WTC11 (cell line): ENCODE data around the gene MRPL10. TPM values are rescaled to one million over a fixed set of nuclear protein-coding genes. Genes with fewer than 3 reads are reported as not detected.

Experiments
- ATAC-seq: fragments of 200-7000 bp; cut with Tn5 transposase; 2 replicates; pipeline ENCODE4 v1.10.0; 2021; ENCODE audit warnings: mild to moderate bottlenecking, moderate library complexity
- CTCF ChIA-PET: fragments of 300-600 bp; sonication (Branson Sonifier 250); formaldehyde crosslinking; loops from one replicate; lab custom pipeline; 2021; ENCODE audit warnings: antibody characterized with exemption; lab: Charles Lee
- POLR2A ChIA-PET: fragments of 350-600 bp; sonication (Branson Sonifier 250); formaldehyde crosslinking; loops from one replicate; lab custom pipeline; 2021; ENCODE audit warnings: antibody characterized with exemption; lab: Charles Lee
- DNase-seq: peaks from one replicate; pipeline ENCODE4 v3.0.0; 2021; ENCODE audit warnings: low spot score
- H3K27ac Mint-ChIP-seq: 2 replicates; pipeline ENCODE4 v1.8.0; 2021; ENCODE audit warnings: mixed read lengths
- H3K27me3 Mint-ChIP-seq: 2 replicates; pipeline ENCODE4 v1.8.0; 2021; ENCODE audit warnings: low read depth, mild to moderate bottlenecking, moderate library complexity, mixed read lengths
- H3K36me3 Mint-ChIP-seq: 2 replicates; pipeline ENCODE4 v1.8.0; 2021; ENCODE audit warnings: mixed read lengths
- H3K4me1 Mint-ChIP-seq: 2 replicates; pipeline ENCODE4 v1.8.0; 2022; ENCODE audit warnings: mixed read lengths
- H3K4me3 Mint-ChIP-seq: 2 replicates; pipeline ENCODE4 v1.8.0; 2021; ENCODE audit warnings: mild to moderate bottlenecking, moderate library complexity, mixed read lengths
- H3K9me3 Mint-ChIP-seq: 2 replicates; pipeline ENCODE4 v1.8.0; 2021; ENCODE audit warnings: mixed read lengths
- CREM ChIP-seq: sonication (generic); formaldehyde crosslinking; IDR thresholded peaks from 2 replicates; pipeline ENCODE4 v1.8.1; 2022; ENCODE audit warnings: mild to moderate bottlenecking, missing genetic modification reagents, moderate library complexity
- EMX1 ChIP-seq: fragments of 250-450 bp; sonication (Bioruptor Pico); IDR thresholded peaks from 2 replicates; pipeline ENCODE4 v1.8.0; 2021; ENCODE audit warnings: mild to moderate bottlenecking
- JAZF1 ChIP-seq: fragments of 250-450 bp; sonication (Bioruptor Pico); IDR thresholded peaks from 2 replicates; pipeline ENCODE4 v1.9.0; 2021; ENCODE audit warnings: moderate library complexity, mild to moderate bottlenecking, inconsistent platforms
- ZBTB21 ChIP-seq: sonication (generic); formaldehyde crosslinking; IDR thresholded peaks from 2 replicates; pipeline ENCODE4 v1.8.1; 2023; ENCODE audit warnings: mild to moderate bottlenecking, missing genetic modification reagents, borderline replicate concordance
- ZNF423 ChIP-seq: fragments of 250-450 bp; sonication (Bioruptor Pico); IDR thresholded peaks from 2 replicates; pipeline ENCODE4 v2.1.2; 2022; ENCODE audit warnings: mild to moderate bottlenecking, moderate library complexity
- total RNA-seq: library from RNA; stranded (reverse); gene quantifications from 3 replicates; pipeline ENCODE4 v1.2.3, GENCODE V29; 2021
- TF ChIP-seq, protein P1 (sequence below): fragments of 250-450 bp; sonication (Bioruptor Pico); conservative IDR thresholded peaks from 2 replicates; pipeline ENCODE4 v1.9.0; 2021; ENCODE audit warnings: mild to moderate bottlenecking
- TF ChIP-seq, protein P2 (sequence below): sonication (generic); formaldehyde crosslinking; IDR thresholded peaks from 2 replicates; pipeline ENCODE4 v1.8.1; 2022; ENCODE audit warnings: mild to moderate bottlenecking, moderate library complexity, missing genetic modification reagents
- TF ChIP-seq, protein P3 (sequence below): sonication (generic); formaldehyde crosslinking; IDR thresholded peaks from 2 replicates; pipeline ENCODE4 v1.8.1; 2022; ENCODE audit warnings: missing genetic modification reagents, borderline replicate concordance
- TF ChIP-seq, protein P4 (sequence below): sonication (generic); formaldehyde crosslinking; IDR thresholded peaks from 2 replicates; pipeline ENCODE4 v1.8.0; 2023; ENCODE audit warnings: missing genetic modification reagents, mild to moderate bottlenecking, borderline replicate concordance
- TF ChIP-seq, protein P5 (sequence below): fragments of 250-450 bp; sonication (Bioruptor Pico); IDR thresholded peaks from 2 replicates; pipeline ENCODE4 v2.1.2; 2022; ENCODE audit warnings: mild to moderate bottlenecking, moderate library complexity
- TF ChIP-seq, protein P6 (sequence below): sonication (generic); formaldehyde crosslinking; IDR thresholded peaks from 2 replicates; pipeline ENCODE4 v1.8.1; 2023; ENCODE audit warnings: mild to moderate bottlenecking, moderate library complexity, missing genetic modification reagents
- TF ChIP-seq, protein P7 (sequence below): sonication (generic); formaldehyde crosslinking; IDR thresholded peaks from 2 replicates; pipeline ENCODE4 v1.8.0; 2023; ENCODE audit warnings: mild to moderate bottlenecking, missing genetic modification reagents

MRPL10 gene
- total RNA-seq, 1 experiment from 2014 or later, result 80.1 TPM

DNA sequence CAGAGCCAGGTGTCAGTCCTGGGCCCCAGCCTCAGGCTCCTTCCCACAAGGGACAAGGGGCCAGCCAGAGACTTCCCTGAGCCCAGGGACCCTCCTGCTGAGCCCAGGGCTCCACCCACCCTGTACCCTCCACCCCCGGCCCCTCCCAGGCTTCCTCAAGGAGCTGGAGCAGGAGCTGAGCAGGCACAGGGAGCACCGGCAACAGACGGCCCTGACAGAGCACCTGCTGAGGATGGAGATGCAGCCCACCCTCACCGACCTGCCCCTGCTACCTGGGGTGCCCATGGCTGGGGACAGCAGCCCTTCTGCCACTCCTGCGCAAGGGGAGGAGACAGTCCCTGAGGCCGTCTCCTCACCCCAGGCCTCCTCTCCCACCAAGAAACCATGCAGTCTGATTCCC is 5.3 kb upstream of the MRPL10 start (continued):
- no peak for TF ChIP-seq ZNF423 (CRISPR knock-in tag)
- TF ChIP-seq, protein P1, sequence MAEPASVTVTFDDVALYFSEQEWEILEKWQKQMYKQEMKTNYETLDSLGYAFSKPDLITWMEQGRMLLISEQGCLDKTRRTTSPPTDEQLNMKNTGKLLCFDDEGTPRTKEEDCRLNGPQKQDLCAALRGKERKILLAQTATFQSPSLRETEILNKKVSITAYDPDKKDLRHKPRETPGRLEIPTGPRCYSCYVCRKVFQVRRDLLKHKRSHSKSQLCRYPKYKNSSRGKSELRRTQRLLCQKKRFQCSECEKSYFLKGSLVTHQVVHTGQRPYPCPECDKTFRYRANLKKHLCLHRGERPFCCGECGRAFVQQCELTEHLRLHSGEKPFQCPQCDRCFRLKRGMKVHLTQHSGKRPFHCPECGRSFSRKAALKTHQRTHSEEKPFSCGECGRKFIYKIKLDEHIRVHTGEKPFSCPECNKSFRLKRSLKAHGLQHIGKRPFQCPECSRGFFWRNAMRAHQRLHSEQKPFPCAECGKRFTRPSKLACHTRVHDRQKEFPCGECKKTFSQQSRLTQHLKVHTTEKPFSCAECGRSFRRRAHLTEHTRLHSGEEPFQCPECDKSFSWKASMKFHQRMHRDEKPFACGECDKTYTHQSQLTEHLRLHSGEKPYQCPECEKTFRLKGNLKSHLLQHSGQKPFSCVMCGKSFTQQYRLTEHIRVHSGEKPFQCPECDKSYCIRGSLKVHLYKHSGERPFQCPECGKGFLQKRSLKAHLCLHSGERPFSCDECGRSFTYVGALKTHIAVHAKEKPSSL (CRISPR knock-in tag), result no peak

DNA sequence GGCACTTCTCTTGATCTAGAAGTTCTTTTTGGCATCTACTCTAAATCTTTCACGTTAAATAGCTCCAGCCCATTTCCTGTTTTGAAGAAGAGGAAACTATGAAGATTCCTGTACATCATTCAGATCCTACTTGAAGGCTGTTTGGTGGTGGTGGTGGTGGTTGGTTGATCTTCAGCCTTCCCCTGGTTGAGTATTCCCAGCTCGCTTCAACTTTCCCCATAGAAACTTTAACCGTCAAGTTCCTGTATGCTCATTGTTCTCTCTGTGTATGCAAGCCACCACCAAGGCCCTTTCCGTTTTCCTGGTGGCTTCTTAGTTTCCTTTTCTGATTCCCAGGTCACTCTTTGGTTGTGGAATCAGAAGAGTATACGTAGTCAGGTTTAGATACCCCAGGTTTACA is 3.4 kb upstream of the MRPL10 start:
- Mint-ChIP-seq H3K27ac (no peak overlapping the region), H3K4me3 (no peak overlapping the region), H3K4me1 (peaks cover 12% of the 10 kb centered on the region), H3K36me3 (no peaks in the 10 kb centered on the region; the same call in 1 of the 2 replicates), H3K9me3 (no peaks in the 10 kb centered on the region), H3K27me3 (no peaks in the 10 kb centered on the region)
- CTCF ChIA-PET, result interaction anchor here (2.9 to 19.3 kb wide), 2 partner anchors 13 to 52 kb away, joined by 12 to 1122 read pairs; partner anchors contain the start of gene SP2
- POLR2A ChIA-PET, result no interaction called here
- DNase-seq (no peak), ATAC-seq (no peak)
- TF ChIP-seq, protein P2, sequence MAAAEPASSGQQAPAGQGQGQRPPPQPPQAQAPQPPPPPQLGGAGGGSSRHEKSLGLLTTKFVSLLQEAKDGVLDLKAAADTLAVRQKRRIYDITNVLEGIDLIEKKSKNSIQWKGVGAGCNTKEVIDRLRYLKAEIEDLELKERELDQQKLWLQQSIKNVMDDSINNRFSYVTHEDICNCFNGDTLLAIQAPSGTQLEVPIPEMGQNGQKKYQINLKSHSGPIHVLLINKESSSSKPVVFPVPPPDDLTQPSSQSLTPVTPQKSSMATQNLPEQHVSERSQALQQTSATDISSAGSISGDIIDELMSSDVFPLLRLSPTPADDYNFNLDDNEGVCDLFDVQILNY (CRISPR knock-in tag), result no peak
- TF ChIP-seq CREM (CRISPR knock-in tag) (no peak), ZBTB21 (no peak), EMX1 (CRISPR knock-in tag) (no peak)
- TF ChIP-seq, protein P3, sequence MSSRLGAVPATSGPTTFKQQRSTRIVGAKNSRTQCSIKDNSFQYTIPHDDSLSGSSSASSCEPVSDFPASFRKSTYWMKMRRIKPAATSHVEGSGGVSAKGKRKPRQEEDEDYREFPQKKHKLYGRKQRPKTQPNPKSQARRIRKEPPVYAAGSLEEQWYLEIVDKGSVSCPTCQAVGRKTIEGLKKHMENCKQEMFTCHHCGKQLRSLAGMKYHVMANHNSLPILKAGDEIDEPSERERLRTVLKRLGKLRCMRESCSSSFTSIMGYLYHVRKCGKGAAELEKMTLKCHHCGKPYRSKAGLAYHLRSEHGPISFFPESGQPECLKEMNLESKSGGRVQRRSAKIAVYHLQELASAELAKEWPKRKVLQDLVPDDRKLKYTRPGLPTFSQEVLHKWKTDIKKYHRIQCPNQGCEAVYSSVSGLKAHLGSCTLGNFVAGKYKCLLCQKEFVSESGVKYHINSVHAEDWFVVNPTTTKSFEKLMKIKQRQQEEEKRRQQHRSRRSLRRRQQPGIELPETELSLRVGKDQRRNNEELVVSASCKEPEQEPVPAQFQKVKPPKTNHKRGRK, result no peak
- TF ChIP-seq, protein P4, sequence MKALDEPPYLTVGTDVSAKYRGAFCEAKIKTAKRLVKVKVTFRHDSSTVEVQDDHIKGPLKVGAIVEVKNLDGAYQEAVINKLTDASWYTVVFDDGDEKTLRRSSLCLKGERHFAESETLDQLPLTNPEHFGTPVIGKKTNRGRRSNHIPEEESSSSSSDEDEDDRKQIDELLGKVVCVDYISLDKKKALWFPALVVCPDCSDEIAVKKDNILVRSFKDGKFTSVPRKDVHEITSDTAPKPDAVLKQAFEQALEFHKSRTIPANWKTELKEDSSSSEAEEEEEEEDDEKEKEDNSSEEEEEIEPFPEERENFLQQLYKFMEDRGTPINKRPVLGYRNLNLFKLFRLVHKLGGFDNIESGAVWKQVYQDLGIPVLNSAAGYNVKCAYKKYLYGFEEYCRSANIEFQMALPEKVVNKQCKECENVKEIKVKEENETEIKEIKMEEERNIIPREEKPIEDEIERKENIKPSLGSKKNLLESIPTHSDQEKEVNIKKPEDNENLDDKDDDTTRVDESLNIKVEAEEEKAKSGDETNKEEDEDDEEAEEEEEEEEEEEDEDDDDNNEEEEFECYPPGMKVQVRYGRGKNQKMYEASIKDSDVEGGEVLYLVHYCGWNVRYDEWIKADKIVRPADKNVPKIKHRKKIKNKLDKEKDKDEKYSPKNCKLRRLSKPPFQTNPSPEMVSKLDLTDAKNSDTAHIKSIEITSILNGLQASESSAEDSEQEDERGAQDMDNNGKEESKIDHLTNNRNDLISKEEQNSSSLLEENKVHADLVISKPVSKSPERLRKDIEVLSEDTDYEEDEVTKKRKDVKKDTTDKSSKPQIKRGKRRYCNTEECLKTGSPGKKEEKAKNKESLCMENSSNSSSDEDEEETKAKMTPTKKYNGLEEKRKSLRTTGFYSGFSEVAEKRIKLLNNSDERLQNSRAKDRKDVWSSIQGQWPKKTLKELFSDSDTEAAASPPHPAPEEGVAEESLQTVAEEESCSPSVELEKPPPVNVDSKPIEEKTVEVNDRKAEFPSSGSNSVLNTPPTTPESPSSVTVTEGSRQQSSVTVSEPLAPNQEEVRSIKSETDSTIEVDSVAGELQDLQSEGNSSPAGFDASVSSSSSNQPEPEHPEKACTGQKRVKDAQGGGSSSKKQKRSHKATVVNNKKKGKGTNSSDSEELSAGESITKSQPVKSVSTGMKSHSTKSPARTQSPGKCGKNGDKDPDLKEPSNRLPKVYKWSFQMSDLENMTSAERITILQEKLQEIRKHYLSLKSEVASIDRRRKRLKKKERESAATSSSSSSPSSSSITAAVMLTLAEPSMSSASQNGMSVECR, result no peak
- TF ChIP-seq, protein P5, sequence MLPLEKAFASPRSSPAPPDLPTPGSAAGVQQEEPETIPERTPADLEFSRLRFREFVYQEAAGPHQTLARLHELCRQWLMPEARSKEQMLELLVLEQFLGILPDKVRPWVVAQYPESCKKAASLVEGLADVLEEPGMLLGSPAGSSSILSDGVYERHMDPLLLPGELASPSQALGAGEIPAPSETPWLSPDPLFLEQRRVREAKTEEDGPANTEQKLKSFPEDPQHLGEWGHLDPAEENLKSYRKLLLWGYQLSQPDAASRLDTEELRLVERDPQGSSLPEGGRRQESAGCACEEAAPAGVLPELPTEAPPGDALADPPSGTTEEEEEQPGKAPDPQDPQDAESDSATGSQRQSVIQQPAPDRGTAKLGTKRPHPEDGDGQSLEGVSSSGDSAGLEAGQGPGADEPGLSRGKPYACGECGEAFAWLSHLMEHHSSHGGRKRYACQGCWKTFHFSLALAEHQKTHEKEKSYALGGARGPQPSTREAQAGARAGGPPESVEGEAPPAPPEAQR (CRISPR knock-in tag), result no peak

DNA sequence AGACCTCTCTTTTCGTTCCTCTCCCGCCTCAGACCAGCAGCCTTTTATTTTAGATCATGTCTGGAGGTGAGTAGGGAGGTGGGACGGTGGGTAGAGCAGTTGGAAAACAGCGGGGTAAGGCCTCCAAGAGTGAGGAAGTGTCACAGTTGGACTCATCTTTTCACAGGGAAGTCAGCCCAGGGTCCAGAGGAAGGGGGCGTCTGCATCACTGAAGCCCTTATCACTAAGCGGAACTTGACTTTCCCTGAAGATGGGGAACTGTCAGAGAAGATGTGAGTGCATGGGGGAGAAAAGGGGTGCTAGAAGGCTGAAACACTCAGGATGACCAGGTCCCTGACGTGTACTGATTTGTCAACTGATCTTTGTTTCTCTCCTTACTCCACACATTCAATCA is 590 bp upstream of the MRPL10 start:
- Mint-ChIP-seq H3K4me1 (peaks cover 12% of the 10 kb centered on the region), H3K9me3 (no peaks in the 10 kb centered on the region), H3K27me3 (no peaks in the 10 kb centered on the region), H3K27ac (no peak overlapping the region), H3K36me3 (peaks cover 10% of the 10 kb centered on the region), H3K4me3 (peak overlapping the region; percentile 98)
- ChIA-PET POLR2A (interaction anchor here (0.9 to 1.2 kb wide), 3 partner anchors 15 to 139 kb away, joined by 3 to 5 read pairs (median 4); partner anchors contain the start of gene CDK5RAP3), CTCF (interaction anchor here (0.6 to 2.0 kb wide), 18 partner anchors 9 to 180 kb away, joined by 3 to 32 read pairs (median 4); partner anchors contain the start of genes CDK5RAP3, OSBPL7, PNPO and SCRN2)
- TF ChIP-seq, protein P6, sequence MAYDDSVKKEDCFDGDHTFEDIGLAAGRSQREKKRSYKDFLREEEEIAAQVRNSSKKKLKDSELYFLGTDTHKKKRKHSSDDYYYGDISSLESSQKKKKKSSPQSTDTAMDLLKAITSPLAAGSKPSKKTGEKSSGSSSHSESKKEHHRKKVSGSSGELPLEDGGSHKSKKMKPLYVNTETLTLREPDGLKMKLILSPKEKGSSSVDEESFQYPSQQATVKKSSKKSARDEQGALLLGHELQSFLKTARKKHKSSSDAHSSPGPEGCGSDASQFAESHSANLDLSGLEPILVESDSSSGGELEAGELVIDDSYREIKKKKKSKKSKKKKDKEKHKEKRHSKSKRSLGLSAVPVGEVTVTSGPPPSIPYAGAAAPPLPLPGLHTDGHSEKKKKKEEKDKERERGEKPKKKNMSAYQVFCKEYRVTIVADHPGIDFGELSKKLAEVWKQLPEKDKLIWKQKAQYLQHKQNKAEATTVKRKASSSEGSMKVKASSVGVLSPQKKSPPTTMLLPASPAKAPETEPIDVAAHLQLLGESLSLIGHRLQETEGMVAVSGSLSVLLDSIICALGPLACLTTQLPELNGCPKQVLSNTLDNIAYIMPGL (CRISPR knock-in tag), result 0 out of 2 replicates have a peak, but pooled peaks have one; percentile 14
- no peak for TF ChIP-seq JAZF1
- TF ChIP-seq, protein P7, sequence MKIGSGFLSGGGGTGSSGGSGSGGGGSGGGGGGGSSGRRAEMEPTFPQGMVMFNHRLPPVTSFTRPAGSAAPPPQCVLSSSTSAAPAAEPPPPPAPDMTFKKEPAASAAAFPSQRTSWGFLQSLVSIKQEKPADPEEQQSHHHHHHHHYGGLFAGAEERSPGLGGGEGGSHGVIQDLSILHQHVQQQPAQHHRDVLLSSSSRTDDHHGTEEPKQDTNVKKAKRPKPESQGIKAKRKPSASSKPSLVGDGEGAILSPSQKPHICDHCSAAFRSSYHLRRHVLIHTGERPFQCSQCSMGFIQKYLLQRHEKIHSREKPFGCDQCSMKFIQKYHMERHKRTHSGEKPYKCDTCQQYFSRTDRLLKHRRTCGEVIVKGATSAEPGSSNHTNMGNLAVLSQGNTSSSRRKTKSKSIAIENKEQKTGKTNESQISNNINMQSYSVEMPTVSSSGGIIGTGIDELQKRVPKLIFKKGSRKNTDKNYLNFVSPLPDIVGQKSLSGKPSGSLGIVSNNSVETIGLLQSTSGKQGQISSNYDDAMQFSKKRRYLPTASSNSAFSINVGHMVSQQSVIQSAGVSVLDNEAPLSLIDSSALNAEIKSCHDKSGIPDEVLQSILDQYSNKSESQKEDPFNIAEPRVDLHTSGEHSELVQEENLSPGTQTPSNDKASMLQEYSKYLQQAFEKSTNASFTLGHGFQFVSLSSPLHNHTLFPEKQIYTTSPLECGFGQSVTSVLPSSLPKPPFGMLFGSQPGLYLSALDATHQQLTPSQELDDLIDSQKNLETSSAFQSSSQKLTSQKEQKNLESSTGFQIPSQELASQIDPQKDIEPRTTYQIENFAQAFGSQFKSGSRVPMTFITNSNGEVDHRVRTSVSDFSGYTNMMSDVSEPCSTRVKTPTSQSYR (CRISPR knock-in tag), result no peak
- ATAC-seq, result peak; percentile 2; the same call in 1 of the 2 replicates
- DNase-seq, result no peak
